ENCODE measurements around the gene ETNK1.

ETNK1 gene

GRCh38 chr12:22667122-22667521 is 42.2 kb downstream of the ETNK1 start:
- TF ChIP-seq CTCF (conservative IDR thresholded peaks at IDR 0.05; ENCODE audit: low read depth, low read length): no peak
- no peak for DNase-seq (ENCODE audit: low read depth)
- H3K4me3 ChIP-seq (ENCODE audit: low read length): no peak overlapping the region

GRCh38 chr12:22668441-22668840 is 43.5 kb downstream of the ETNK1 start:
- H3K4me3 ChIP-seq (ENCODE audit: low read length): no peak overlapping the region
- TF ChIP-seq CTCF (conservative IDR thresholded peaks at IDR 0.05; ENCODE audit: low read depth, low read length): no peak
- DNase-seq (ENCODE audit: low read depth): no peak

GRCh38 chr12:22670762-22671161 is 45.8 kb downstream of the ETNK1 start:
- TF ChIP-seq CTCF (conservative IDR thresholded peaks at IDR 0.05; ENCODE audit: low read depth, low read length): peak; percentile 23
- DNase-seq (ENCODE audit: low read depth): no peak
- no peak overlapping the region for H3K4me3 ChIP-seq (ENCODE audit: low read length)

GRCh38 chr12:22672951-22673350 is 48.0 kb downstream of the ETNK1 start:
- no peak for DNase-seq (ENCODE audit: low read depth)

GRCh38 chr12:22677781-22678574 is 53.0 kb downstream of the ETNK1 start:
- no peak for TF ChIP-seq CTCF (conservative IDR thresholded peaks at IDR 0.05; ENCODE audit: low read depth, low read length)
- no peak overlapping the region for H3K4me3 ChIP-seq (ENCODE audit: low read length)
- DNase-seq (ENCODE audit: low read depth): no peak

More at GRCh38 chr12:22672951-22673350, 48.0 kb downstream of the ETNK1 start:
- no peak overlapping the region for H3K4me3 ChIP-seq (ENCODE audit: low read length)
- no peak for TF ChIP-seq CTCF (conservative IDR thresholded peaks at IDR 0.05; ENCODE audit: low read depth, low read length)

- no peak for DNase-seq (ENCODE audit: low read depth)
- H3K4me3 ChIP-seq (ENCODE audit: low read length): no peak overlapping the region
- no peak for TF ChIP-seq CTCF (conservative IDR thresholded peaks at IDR 0.05; ENCODE audit: low read depth, low read length)
Observed at GRCh38 chr12:22682663-22683062, 57.7 kb downstream of the ETNK1 start.

GRCh38 chr12:22683131-22683530 is 58.2 kb downstream of the ETNK1 start:
- TF ChIP-seq CTCF (conservative IDR thresholded peaks at IDR 0.05; ENCODE audit: low read depth, low read length): no peak
- H3K4me3 ChIP-seq (ENCODE audit: low read length): no peak overlapping the region
- DNase-seq (ENCODE audit: low read depth): no peak
